GM23338 (cell line): ENCODE data around the gene ZNF217. TPM values are rescaled to one million over a fixed set of nuclear protein-coding genes. Genes with fewer than 3 reads are reported as not detected.

Source experiments
- EZH2phosphoT487 ChIP-seq: fragments of 200-600 bp; sonication (generic); IDR thresholded peaks from one replicate; pipeline ENCODE4 v1.8.1; 2018; ENCODE audit warnings: antibody characterized with exemption; ENCODE audit not compliant: unreplicated experiment
- NANOG ChIP-seq: IDR thresholded peaks from 2 replicates; pipeline ENCODE4 v1.6.1; 2016; ENCODE audit warnings: antibody characterized with exemption, borderline replicate concordance
- STAT1 ChIP-seq: IDR thresholded peaks from one replicate; pipeline ENCODE4 v1.6.1; 2016; ENCODE audit warnings: antibody characterized with exemption; ENCODE audit not compliant: unreplicated experiment
- ZNF114 ChIP-seq: fragments of 250-450 bp; sonication (Bioruptor Pico); IDR thresholded peaks from 2 replicates; pipeline ENCODE4 v1.5.0; 2020; ENCODE audit warnings: mild to moderate bottlenecking, moderate library complexity
- ZNF331 ChIP-seq: fragments of 250-450 bp; sonication (Bioruptor Pico); IDR thresholded peaks from 2 replicates; pipeline ENCODE4 v1.5.0; 2020; ENCODE audit warnings: low read depth, mild to moderate bottlenecking, moderate library complexity
- polyA plus RNA-seq: library from polyadenylated mRNA; unstranded; fragments of >200 nt; fragmentation: Nextera tagmentation; extraction: Ambion mirVana; gene quantifications from 2 replicates; pipeline ENCODE4 v1.2.1, GENCODE V29; 2016
- total RNA-seq: library from RNA; depleted of rRNA; stranded (reverse); fragments of >200 nt; shearing (Covaris generic); gene quantifications from 2 replicates; pipeline ENCODE4 v1.2.3, GENCODE V29; 2014
- TF ChIP-seq, protein P1 (sequence below): fragments of 250-450 bp; sonication (Bioruptor Pico); IDR thresholded peaks from 2 replicates; pipeline ENCODE4 v1.5.0; 2020; ENCODE audit warnings: mild to moderate bottlenecking, moderate library complexity
- TF ChIP-seq, protein P2 (sequence below): IDR thresholded peaks from 2 replicates; pipeline ENCODE4 v1.6.1; 2016; ENCODE audit warnings: antibody characterized with exemption
- TF ChIP-seq, protein P3 (sequence below), 2 experiments: fragments of 200-600 bp in 1 of 2; sonication (generic) in 1 of 2; conservative IDR thresholded peaks; 2 replicates each; pipeline versions ENCODE4 v1.5.1 to v1.6.1; 2016 to 2017; ENCODE audit warnings: antibody characterized with exemption in 2 of 2, low read depth in 2 of 2, mild to moderate bottlenecking in 2 of 2, moderate library complexity in 1 of 2

The ZNF217 gene
- total and polyA plus RNA-seq, 2 experiments from 2014 or later: 32.8 to 78.0 TPM

DNA sequence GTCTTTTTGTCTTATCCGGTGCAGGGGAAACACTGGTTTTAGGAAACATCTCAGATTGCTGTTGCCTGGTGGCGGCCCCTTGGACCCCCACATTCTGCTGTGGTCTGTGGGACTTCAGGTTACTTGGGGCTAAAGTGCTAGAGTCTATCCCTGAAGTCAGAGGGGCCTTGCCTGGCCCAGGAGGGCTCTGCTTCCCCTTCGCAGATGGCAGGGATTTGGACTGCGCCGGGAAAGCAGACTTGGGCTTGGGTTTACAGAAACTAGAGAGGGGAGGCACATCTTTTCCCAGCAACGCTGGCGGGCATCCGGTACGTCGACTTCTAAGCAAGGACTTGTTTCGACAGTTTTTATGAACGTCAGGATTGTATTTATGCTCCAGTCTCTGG, 17.5 kb downstream of the ZNF217 start (continued):
- TF ChIP-seq, protein P1, sequence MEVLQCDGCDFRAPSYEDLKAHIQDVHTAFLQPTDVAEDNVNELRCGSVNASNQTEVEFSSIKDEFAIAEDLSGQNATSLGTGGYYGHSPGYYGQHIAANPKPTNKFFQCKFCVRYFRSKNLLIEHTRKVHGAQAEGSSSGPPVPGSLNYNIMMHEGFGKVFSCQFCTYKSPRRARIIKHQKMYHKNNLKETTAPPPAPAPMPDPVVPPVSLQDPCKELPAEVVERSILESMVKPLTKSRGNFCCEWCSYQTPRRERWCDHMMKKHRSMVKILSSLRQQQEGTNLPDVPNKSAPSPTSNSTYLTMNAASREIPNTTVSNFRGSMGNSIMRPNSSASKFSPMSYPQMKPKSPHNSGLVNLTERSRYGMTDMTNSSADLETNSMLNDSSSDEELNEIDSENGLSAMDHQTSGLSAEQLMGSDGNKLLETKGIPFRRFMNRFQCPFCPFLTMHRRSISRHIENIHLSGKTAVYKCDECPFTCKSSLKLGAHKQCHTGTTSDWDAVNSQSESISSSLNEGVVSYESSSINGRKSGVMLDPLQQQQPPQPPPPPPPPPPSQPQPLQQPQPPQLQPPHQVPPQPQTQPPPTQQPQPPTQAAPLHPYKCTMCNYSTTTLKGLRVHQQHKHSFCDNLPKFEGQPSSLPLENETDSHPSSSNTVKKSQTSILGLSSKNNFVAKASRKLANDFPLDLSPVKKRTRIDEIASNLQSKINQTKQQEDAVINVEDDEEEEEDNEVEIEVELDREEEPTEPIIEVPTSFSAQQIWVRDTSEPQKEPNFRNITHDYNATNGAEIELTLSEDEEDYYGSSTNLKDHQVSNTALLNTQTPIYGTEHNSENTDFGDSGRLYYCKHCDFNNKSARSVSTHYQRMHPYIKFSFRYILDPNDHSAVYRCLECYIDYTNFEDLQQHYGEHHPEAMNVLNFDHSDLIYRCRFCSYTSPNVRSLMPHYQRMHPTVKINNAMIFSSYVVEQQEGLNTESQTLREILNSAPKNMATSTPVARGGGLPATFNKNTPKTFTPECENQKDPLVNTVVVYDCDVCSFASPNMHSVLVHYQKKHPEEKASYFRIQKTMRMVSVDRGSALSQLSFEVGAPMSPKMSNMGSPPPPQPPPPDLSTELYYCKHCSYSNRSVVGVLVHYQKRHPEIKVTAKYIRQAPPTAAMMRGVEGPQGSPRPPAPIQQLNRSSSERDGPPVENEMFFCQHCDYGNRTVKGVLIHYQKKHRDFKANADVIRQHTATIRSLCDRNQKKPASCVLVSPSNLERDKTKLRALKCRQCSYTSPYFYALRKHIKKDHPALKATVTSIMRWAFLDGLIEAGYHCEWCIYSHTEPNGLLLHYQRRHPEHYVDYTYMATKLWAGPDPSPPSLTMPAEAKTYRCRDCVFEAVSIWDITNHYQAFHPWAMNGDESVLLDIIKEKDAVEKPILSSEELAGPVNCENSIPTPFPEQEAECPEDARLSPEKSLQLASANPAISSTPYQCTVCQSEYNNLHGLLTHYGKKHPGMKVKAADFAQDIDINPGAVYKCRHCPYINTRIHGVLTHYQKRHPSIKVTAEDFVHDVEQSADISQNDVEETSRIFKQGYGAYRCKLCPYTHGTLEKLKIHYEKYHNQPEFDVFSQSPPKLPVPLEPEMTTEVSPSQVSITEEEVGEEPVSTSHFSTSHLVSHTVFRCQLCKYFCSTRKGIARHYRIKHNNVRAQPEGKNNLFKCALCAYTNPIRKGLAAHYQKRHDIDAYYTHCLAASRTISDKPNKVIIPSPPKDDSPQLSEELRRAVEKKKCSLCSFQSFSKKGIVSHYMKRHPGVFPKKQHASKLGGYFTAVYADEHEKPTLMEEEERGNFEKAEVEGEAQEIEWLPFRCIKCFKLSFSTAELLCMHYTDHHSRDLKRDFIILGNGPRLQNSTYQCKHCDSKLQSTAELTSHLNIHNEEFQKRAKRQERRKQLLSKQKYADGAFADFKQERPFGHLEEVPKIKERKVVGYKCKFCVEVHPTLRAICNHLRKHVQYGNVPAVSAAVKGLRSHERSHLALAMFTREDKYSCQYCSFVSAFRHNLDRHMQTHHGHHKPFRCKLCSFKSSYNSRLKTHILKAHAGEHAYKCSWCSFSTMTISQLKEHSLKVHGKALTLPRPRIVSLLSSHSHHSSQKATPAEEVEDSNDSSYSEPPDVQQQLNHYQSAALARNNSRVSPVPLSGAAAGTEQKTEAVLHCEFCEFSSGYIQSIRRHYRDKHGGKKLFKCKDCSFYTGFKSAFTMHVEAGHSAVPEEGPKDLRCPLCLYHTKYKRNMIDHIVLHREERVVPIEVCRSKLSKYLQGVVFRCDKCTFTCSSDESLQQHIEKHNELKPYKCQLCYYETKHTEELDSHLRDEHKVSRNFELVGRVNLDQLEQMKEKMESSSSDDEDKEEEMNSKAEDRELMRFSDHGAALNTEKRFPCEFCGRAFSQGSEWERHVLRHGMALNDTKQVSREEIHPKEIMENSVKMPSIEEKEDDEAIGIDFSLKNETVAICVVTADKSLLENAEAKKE (CRISPR knock-in tag): no peak
- no peak for TF ChIP-seq ZNF331
- no peak for TF ChIP-seq STAT1
- TF ChIP-seq, protein P2, sequence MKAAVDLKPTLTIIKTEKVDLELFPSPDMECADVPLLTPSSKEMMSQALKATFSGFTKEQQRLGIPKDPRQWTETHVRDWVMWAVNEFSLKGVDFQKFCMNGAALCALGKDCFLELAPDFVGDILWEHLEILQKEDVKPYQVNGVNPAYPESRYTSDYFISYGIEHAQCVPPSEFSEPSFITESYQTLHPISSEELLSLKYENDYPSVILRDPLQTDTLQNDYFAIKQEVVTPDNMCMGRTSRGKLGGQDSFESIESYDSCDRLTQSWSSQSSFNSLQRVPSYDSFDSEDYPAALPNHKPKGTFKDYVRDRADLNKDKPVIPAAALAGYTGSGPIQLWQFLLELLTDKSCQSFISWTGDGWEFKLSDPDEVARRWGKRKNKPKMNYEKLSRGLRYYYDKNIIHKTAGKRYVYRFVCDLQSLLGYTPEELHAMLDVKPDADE: no peak
- no peak for TF ChIP-seq EZH2phosphoT487
- no peak for TF ChIP-seq ZNF114 (CRISPR knock-in tag)
- TF ChIP-seq, protein P3, sequence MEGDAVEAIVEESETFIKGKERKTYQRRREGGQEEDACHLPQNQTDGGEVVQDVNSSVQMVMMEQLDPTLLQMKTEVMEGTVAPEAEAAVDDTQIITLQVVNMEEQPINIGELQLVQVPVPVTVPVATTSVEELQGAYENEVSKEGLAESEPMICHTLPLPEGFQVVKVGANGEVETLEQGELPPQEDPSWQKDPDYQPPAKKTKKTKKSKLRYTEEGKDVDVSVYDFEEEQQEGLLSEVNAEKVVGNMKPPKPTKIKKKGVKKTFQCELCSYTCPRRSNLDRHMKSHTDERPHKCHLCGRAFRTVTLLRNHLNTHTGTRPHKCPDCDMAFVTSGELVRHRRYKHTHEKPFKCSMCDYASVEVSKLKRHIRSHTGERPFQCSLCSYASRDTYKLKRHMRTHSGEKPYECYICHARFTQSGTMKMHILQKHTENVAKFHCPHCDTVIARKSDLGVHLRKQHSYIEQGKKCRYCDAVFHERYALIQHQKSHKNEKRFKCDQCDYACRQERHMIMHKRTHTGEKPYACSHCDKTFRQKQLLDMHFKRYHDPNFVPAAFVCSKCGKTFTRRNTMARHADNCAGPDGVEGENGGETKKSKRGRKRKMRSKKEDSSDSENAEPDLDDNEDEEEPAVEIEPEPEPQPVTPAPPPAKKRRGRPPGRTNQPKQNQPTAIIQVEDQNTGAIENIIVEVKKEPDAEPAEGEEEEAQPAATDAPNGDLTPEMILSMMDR (conservative IDR thresholded peaks at IDR 0.05; ENCODE audit: low read depth in 2 of 2): no peak
- TF ChIP-seq NANOG: no peak
